Cerebellar nuclear complex (tissue), 1 donor: ENCODE results near the gene CASQ1.

ENCODE experiments used
- DNase-seq, 2 experiments: peaks; one replicate each; lab custom pipeline; 2025; lab: John Stamatoyannopoulos, UW

The CASQ1 gene

DNA sequence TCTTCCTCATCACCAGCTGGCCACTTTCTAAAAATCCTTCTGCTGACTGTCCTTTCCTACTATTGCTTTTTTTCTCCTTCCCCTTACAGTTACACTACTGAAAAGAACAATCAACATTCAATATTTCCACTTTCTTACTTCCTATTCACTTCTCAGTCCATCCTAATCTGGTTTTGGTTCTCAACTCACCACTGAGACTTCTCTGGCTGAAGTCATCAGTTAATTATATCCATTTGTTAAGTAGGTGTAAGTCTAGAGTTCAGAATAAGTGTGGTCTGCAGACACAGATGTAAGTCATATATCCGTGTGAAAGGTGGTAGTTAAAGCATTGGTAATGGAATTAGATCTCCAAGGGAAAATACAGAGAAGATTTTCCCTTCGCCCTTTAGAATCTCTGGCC is 36.2 kb downstream of the CASQ1 start:
- no peak for DNase-seq

DNA sequence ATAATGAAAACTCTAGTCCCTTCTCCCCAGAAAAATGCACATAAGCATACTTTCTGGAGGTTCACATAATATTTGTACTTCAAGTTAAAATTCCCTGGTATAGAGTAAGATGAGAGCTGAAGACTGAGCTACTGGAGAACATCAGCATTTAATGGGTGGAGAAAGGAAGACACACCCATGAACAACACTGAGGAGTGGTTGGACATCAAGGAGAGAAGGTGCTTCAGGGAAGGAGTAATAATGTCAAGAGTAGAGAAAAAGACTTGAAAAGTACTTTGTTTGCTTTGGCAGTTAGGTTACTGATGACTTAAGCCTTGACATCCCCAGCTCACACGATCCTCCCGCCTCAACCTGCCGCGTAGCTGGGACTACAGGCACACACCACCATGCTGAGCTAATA is 36.7 kb downstream of the CASQ1 start:
- no peak for DNase-seq

DNA sequence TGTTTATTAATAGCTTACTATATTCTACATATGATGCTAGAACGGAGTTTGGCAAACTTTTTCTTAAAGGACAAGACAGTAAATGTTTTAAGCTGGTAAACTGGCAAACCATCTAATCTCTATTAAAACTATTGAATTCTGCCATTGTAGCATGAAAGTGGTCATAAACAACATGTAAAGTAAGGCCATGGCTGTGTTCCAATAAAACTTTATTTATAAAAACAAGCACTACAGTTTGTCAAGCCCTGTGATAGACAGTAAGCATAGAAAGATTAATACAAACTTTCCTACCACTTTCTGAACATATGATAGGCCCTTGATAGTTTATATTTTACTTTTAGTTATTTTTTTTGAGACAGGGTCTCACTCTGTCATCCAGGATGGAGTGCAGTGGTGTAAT is 37.2 kb downstream of the CASQ1 start:
- no peak for DNase-seq

GRCh38 chr1:160228431-160228830 is 38.1 kb downstream of the CASQ1 start:
- no peak for DNase-seq

DNA sequence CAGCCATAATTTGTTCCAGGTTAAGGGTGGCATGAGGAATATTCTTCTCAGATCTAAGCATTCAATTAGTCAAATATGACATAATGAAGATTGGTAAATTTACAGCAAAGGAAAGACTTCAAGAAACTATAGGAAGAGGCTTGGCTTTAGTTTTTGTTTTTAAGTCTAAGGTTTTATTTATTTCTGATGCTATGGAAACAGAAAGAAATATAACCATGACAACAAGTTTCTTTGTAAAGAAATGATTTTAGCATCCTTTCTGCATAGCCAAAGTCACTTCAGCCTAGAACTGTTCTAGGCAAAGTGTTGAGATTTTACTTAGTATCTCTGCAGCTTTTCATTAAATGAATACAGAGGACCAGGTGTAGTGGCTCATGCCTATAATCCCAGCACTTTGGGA is 42.5 kb downstream of the CASQ1 start:
- DNase-seq, result no peak

DNA sequence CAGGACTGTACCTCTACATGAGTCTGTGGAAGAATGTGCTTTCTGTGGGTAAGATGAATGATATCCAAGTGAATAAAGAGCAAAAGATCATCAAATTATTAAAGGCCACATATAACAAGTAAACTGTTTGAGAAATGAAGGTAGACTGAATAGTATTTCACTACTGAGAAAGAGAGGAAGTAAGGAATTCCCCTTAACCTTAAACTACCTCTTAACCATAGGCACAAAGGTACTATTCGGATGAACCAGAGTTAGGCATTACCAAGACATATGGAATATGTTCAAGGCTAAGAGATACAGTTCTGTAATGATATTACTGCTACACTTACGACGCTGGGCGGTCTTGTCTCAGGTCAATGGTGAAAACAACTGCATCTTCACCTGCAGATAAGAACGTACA is 46.4 kb downstream of the CASQ1 start:
- no peak for DNase-seq

GRCh38 chr1:160237558-160237957 is 47.2 kb downstream of the CASQ1 start:
- DNase-seq, result no peak

- DNase-seq, result no peak
Observed at GRCh38 chr1:160238408-160238807, 48.0 kb downstream of the CASQ1 start.

GRCh38 chr1:160239582-160240299 is 49.4 kb downstream of the CASQ1 start:
- no peak for DNase-seq

DNA sequence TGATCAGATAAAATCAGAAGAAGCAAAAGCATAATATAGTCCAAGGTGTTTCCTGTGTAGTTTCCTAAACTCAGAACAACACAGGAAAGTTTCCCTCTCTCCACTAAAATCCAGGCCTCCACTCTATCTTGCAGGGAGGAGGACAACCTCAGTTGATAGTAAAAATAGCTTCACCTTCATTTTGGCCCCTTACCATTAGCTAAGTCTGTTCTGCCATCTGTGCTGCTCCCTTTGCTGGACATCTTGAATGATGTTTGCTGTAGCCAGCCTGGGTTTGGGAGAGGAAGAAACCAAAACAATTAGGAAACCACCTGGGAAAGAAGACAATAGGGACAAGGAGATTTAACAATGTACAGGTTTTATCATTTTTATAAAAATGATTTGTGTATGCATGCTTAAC is 53.4 kb downstream of the CASQ1 start:
- peak; percentile 77 to 85 for DNase-seq

DNA sequence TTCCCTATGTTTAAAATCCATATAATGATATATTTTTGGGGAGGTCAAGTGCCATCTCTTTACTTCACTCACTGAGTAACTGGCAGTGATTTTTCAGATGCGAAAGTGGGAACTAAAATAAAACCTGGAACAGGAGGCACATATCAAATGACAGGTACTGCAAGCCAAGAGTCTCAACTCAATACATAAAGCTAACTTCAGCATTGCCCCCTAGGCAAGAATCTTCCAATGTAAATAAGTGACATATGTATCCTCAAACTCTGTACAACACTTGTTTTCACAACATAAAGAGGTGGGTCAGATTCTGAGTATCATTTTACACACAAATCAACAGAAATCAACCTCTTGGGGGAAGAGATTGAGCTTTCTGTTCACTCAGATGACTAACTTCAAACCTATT is 53.8 kb downstream of the CASQ1 start:
- DNase-seq, result no peak

DNA sequence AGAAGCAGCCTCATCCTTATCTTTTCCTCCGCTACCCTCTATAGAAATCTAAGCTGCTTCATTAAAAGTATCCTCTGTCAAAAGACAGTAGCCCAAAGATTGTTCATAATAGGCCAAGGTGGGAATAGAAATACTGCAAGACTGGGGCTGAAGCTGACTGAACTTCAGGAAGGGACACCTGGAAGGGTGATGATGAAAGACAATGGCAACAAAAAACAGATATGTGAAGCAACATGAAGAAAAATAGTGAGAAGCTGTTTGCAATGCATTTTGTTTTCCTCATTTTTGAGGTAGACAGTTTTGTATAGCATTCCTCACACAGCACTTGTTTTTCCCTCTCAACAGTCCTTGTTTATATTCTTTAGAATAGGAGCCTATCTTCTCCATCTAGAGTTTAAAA is 55.1 kb downstream of the CASQ1 start:
- DNase-seq, result no peak

DNA sequence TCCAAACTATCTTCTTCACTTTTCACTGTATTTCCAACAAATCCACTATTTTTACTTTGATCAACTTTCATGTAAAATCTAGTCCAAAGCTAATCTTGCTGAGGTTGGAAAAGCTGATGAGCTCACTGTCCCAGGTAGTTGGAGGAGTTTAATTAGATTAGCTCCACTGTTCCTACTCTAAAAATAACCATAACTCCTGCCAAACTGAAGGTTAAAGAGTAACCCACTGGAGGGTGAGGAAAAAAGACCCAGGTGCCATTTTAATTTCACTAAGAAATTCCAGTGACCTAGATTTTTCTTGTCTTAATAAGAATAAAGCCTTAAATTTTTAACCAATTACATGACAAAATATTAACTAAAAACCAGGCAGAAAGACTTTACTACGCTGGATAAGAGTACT is 56.7 kb downstream of the CASQ1 start:
- no peak for DNase-seq

- no peak for DNase-seq
Observed at GRCh38 chr1:160251011-160251410, 60.6 kb downstream of the CASQ1 start.
